Mesendoderm (in vitro differentiated cells): Measurements from ENCODE around the gene PILRB.
"Not testable (repeated sequence)": the region's sequence is repeated elsewhere in the genome, so short reads cannot be mapped to it uniquely, and the experiment has no call there.

Source experiments
- DNase-seq: peaks from one replicate; pipeline ENCODE4 v3.0.0; 2013
- H2AK5ac ChIP-seq: 2 replicates; pipeline ENCODE4 v1.6.1; 2013; ENCODE audit warnings: low read length, inconsistent platforms
- H2BK120ac ChIP-seq: 2 replicates; pipeline ENCODE4 v1.6.1; 2013; ENCODE audit warnings: low read depth, mild to moderate bottlenecking, low read length, moderate library complexity, mixed read lengths
- H2BK15ac ChIP-seq: replicated peaks from 2 replicates; pipeline ENCODE4 v1.6.1; 2013; ENCODE audit warnings: low read depth, mild to moderate bottlenecking, moderate library complexity
- H2BK5ac ChIP-seq: 2 replicates; pipeline ENCODE4 v1.6.1; 2013; ENCODE audit warnings: low read length, inconsistent platforms
- H3K18ac ChIP-seq: 2 replicates; pipeline ENCODE4 v1.6.1; 2013; ENCODE audit warnings: mild to moderate bottlenecking, low read length, mixed read lengths
- H3K23ac ChIP-seq: one replicate; pipeline ENCODE4 v1.6.1; 2013; ENCODE audit warnings: low read length
- H3K27ac ChIP-seq: 2 replicates; pipeline ENCODE4 v1.5.1; 2013; ENCODE audit warnings: low read depth, mild to moderate bottlenecking, inconsistent platforms, low read length, moderate library complexity
- H3K27me3 ChIP-seq: 2 replicates; pipeline ENCODE4 v1.6.1; 2013; ENCODE audit warnings: low read length, control low read depth, mild to moderate bottlenecking, inconsistent platforms; ENCODE audit not compliant: insufficient read depth, poor library complexity
- H3K36me3 ChIP-seq: 2 replicates; pipeline ENCODE4 v1.6.1; 2013; ENCODE audit warnings: low read length, inconsistent platforms; ENCODE audit not compliant: control insufficient read depth, insufficient read depth
- H3K4ac ChIP-seq: one replicate; pipeline ENCODE4 v1.6.1; 2013; ENCODE audit warnings: low read depth, mild to moderate bottlenecking, low read length, moderate library complexity
- H3K4me1 ChIP-seq: 2 replicates; pipeline ENCODE4 v1.6.1; 2013; ENCODE audit warnings: low read depth, low read length, inconsistent platforms; ENCODE audit not compliant: control insufficient read depth
- H3K4me2 ChIP-seq: 2 replicates; pipeline ENCODE4 v1.6.1; 2013; ENCODE audit warnings: low read length
- H3K4me3 ChIP-seq: 2 replicates; pipeline ENCODE4 v1.5.1; 2013; ENCODE audit warnings: mild to moderate bottlenecking, low read length
- H3K56ac ChIP-seq: one replicate; pipeline ENCODE4 v1.6.1; 2013; ENCODE audit warnings: low read length
- H3K79me1 ChIP-seq: 2 replicates; pipeline ENCODE4 v1.6.1; 2013; ENCODE audit warnings: low read length, inconsistent platforms
- H3K79me2 ChIP-seq: 2 replicates; pipeline ENCODE4 v1.6.1; 2013; ENCODE audit warnings: mild to moderate bottlenecking, low read length; ENCODE audit not compliant: control insufficient read depth, insufficient read depth
- H3K9ac ChIP-seq: 2 replicates; pipeline ENCODE4 v1.6.1; 2013; ENCODE audit warnings: low read length, inconsistent platforms
- H4K5ac ChIP-seq: one replicate; pipeline ENCODE4 v1.6.1; 2013; ENCODE audit warnings: low read length
- H4K8ac ChIP-seq: one replicate; pipeline ENCODE4 v1.6.1; 2013; ENCODE audit warnings: low read depth, mild to moderate bottlenecking, control low read depth, low read length, moderate library complexity
- WGBS: extraction: QIAGEN DNeasy Blood & Tissue Kit; methylation state at CpG from one replicate; pipeline ENCODE4 v1.1.7; 2013; ENCODE audit warnings: low lambda C conversion rate, missing lambda C conversion rate; ENCODE audit not compliant: insufficient coverage; ENCODE audit errors: extremely low coverage; 5-methylcytosine and 5-hydroxymethylcytosine counted together

PILRB gene

GRCh38 chr7:100335566-100336466 lies 22.1 kb upstream of the PILRB start:
- not testable (repeated sequence) for H4K5ac ChIP-seq, H3K36me3 ChIP-seq, H3K4me1 ChIP-seq, H3K27me3 ChIP-seq, H4K8ac ChIP-seq, H2AK5ac ChIP-seq, H2BK120ac ChIP-seq, H3K79me1 ChIP-seq, H3K4ac ChIP-seq, H2BK15ac ChIP-seq, H3K23ac ChIP-seq, H3K4me2 ChIP-seq, H2BK5ac ChIP-seq, H3K79me2 ChIP-seq
- Histone ChIP-seq H3K18ac (peak overlapping the region; percentile 22), H3K4me3 (peak overlapping the region; percentile 73), H3K56ac (peak overlapping the region; percentile 92), H3K9ac (peak overlapping the region; percentile 86), H3K27ac (peak overlapping the region; percentile 84)
- no CpG with 5 or more reads among the region's 85 CpGs for WGBS
- DNase-seq = peak; percentile 97

- H3K56ac ChIP-seq, H3K4me2 ChIP-seq, H3K36me3 ChIP-seq, H3K27ac ChIP-seq, H3K27me3 ChIP-seq, H3K23ac ChIP-seq, H2AK5ac ChIP-seq, H3K79me1 ChIP-seq, H4K8ac ChIP-seq, DNase-seq, H3K18ac ChIP-seq, H4K5ac ChIP-seq, H3K4ac ChIP-seq, H3K4me1 ChIP-seq, H2BK5ac ChIP-seq, H3K79me2 ChIP-seq, H2BK15ac ChIP-seq, H2BK120ac ChIP-seq, H3K9ac ChIP-seq, H3K4me3 ChIP-seq: not testable (repeated sequence)
- WGBS = no CpG with 5 or more reads among the region's 15 CpGs
These were observed 19.7 kb upstream of the PILRB start for GRCh38 chr7:100338083-100338696.

GRCh38 chr7:100341286-100341685 lies 16.6 kb upstream of the PILRB start:
- not testable (repeated sequence) for DNase-seq, H3K79me2 ChIP-seq, H3K27me3 ChIP-seq, H3K9ac ChIP-seq, H3K56ac ChIP-seq, H3K23ac ChIP-seq, H3K4me3 ChIP-seq, H3K4me1 ChIP-seq, H3K79me1 ChIP-seq, H2AK5ac ChIP-seq, H3K18ac ChIP-seq, H2BK5ac ChIP-seq, H4K8ac ChIP-seq, H3K36me3 ChIP-seq, H2BK15ac ChIP-seq, H3K27ac ChIP-seq, H2BK120ac ChIP-seq, H3K4ac ChIP-seq, H3K4me2 ChIP-seq, H4K5ac ChIP-seq
- WGBS = no CpG with 5 or more reads among the region's 6 CpGs

GRCh38 chr7:100342765-100343164 lies 15.2 kb upstream of the PILRB start:
- Histone ChIP-seq H4K8ac (no peak overlapping the region), H3K79me2 (no peaks in the 10 kb centered on the region), H3K79me1 (peaks cover 3% of the 10 kb centered on the region), H3K23ac (no peak overlapping the region), H3K36me3 (peaks cover 16% of the 10 kb centered on the region), H2AK5ac (no peak overlapping the region), H3K56ac (no peak overlapping the region), H3K27ac (no peak overlapping the region), H3K27me3 (no peaks in the 10 kb centered on the region), H2BK5ac (no peak overlapping the region), H2BK120ac (no peak overlapping the region), H4K5ac (no peak overlapping the region), H3K9ac (no peak overlapping the region), H3K4me2 (no peak overlapping the region), H3K4me1 (no peaks in the 10 kb centered on the region), H3K4ac (no peak overlapping the region), H3K4me3 (no peak overlapping the region), H2BK15ac (no peak overlapping the region), H3K18ac (no peak overlapping the region)
- DNase-seq = no peak
- no CpG with 5 or more reads among the region's 6 CpGs for WGBS

GRCh38 chr7:100344124-100344559 lies 13.8 kb upstream of the PILRB start:
- not testable (repeated sequence) for H4K8ac ChIP-seq, H3K4me1 ChIP-seq, H3K18ac ChIP-seq, H2BK15ac ChIP-seq, H3K56ac ChIP-seq, H3K9ac ChIP-seq, H3K4me2 ChIP-seq, H3K79me1 ChIP-seq, H3K27ac ChIP-seq, H3K4ac ChIP-seq, H3K4me3 ChIP-seq, H2BK120ac ChIP-seq, H2BK5ac ChIP-seq, H3K27me3 ChIP-seq, H2AK5ac ChIP-seq, H4K5ac ChIP-seq, H3K23ac ChIP-seq, H3K79me2 ChIP-seq, DNase-seq
- peaks cover 17% of the 10 kb centered on the region for H3K36me3 ChIP-seq
- no CpG with 5 or more reads among the region's 4 CpGs for WGBS
